Activated CD4-positive, alpha-beta T cell treated with anti-CD3 and anti-CD28 coated beads, Interleukin-2, amount 50 U/mL, for 48 hours (primary cell): ENCODE data around the gene DHRS2.
"Not testable (repeated sequence)": the region's sequence is repeated elsewhere in the genome, so short reads cannot be mapped to it uniquely, and the experiment has no call there.

Experiments
- DNase-seq, 2 experiments: peaks; one replicate each; pipeline ENCODE4 v3.0.0-alpha.2; 2020

DHRS2 gene

DNA sequence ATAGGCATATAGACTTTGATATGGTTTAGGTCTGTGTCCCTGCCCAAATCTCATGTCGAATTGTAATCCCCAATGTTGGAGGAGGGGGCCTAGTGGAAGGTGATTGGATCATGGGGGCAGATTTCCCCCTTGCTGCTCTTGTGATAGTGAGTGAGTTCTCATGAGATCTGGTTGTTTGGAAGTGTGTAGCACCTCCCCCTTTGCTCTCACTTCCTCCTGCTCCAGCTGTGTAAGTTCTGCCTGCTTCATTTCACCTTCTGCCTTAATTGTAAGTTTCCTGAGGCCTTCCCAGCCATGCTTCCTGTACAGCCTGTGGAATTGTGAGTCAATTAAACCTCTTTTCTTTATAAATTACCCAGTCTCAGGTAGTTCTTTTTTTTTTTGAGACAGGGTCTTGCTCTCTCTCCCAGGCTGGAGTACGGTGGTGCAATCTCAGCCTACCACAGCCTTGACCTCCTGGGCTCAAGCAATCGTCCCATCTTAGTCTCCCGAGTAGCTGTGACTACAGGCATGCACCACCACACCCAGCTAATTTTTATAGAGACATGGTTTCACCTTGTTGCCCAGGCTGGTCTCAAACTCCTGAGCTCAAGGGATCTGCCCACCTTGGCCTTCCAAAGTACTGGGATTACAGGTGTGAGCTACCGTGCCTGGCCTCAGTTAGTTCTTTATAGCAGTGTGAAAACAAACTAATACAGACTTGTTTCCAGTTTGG, 1.3 kb upstream of the DHRS2 start:
- not testable (repeated sequence) for DNase-seq

- not testable (repeated sequence) for DNase-seq
These were observed 1.1 kb downstream of the DHRS2 start for GRCh38 chr14:23637312-23637654.

- DNase-seq, result not testable (repeated sequence)
These were observed 1.7 kb downstream of the DHRS2 start for GRCh38 chr14:23637655-23638413.

DNA sequence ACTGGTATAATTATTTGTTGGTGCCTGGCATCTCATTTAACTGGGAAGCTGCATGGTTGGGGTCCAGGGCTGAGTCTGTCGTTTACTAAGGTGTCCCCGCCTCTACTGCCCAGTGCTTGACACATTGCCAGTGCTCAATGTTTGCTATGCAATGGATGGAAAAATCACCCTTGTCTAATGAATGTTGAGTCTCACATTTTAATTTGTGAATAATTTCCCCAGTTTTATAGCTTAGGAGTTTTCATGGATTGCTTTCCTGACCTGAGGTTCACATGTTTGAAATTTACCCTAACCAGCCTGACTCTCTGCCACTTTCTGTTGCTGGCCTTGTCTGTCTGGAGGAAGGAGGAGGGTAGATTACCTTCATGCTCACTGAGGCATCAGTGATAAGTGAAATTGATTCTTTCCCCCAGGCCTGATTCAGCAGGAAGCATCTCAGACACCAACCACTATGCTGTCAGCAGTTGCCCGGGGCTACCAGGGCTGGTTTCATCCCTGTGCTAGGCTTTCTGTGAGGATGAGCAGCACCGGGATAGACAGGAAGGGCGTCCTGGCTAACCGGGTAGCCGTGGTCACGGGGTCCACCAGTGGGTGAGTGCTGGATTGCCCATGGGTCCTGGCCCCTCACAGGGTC, 2.4 kb downstream of the DHRS2 start:
- no peak for DNase-seq

DNA sequence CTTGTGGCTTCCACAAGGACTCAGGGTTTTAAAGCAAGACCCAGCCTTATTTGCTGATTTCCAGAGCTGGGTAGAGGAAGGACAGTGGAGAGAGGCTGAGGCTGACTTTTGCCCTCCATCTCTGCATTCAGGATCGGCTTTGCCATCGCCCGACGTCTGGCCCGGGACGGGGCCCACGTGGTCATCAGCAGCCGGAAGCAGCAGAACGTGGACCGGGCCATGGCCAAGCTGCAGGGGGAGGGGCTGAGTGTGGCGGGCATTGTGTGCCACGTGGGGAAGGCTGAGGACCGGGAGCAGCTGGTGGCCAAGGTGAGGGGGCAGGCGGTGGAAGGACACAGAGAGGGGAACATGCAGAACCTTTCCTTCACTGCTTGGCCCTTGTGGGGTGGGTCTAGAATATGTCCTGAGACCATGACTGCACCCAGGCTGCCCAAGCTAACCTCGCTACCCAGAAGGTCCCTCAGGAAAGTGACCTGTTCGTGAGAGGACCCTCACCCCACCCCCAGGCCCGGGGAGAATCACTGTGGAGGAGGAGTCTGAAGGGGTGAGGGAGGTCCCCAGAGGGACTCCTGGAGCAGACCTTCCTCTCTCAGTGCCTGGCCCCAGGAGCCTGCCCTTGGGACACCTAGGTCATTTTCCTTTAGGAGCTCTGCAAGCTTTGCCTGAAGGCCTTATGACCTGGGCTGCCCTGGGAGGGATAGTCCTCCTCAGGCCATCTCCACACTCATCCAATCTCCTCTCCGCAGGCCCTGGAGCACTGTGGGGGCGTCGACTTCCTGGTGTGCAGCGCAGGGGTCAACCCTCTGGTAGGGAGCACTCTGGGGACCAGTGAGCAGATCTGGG, 3.1 kb downstream of the DHRS2 start:
- DNase-seq, result no peak

GRCh38 chr14:23639891-23640523, 3.8 kb downstream of the DHRS2 start:
- DNase-seq, result no peak

- DNase-seq, result no peak
These were observed 4.5 kb downstream of the DHRS2 start for GRCh38 chr14:23640524-23641141.

- DNase-seq, result no peak
These were observed 5.2 kb downstream of the DHRS2 start for GRCh38 chr14:23641180-23641914.

DNA sequence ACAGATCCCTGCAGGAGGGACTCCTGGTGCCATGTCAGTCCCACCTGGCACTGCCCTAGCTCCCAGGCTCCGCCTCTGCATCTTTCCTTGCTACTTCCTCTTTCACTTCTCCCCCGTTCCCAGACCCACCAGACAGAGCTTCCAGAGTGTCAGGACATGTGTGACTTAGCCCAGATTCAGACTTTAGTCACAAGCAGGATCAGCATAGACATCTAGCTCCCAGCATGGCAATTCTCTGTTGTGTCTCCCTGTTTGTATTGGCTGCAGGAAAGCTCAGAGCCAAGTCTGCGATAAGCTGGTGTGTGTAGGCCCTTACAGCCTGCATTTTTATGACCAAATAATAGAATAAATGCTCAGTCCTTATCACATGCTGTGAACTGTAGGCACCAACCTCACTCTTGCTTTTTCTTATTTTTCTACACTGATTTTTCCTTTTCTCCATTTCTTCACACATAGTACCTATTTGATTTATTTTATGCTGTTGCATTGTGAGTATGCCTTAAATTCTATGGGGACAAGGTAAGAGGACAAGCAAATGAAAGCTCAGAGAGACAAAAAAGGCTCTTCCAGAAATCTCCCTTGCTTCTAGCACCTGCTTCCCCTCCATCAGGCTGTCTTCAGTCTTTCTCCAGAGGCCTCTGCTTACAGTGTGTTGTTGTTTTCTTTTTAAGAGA, 5.9 kb downstream of the DHRS2 start:
- DNase-seq, result no peak

DNA sequence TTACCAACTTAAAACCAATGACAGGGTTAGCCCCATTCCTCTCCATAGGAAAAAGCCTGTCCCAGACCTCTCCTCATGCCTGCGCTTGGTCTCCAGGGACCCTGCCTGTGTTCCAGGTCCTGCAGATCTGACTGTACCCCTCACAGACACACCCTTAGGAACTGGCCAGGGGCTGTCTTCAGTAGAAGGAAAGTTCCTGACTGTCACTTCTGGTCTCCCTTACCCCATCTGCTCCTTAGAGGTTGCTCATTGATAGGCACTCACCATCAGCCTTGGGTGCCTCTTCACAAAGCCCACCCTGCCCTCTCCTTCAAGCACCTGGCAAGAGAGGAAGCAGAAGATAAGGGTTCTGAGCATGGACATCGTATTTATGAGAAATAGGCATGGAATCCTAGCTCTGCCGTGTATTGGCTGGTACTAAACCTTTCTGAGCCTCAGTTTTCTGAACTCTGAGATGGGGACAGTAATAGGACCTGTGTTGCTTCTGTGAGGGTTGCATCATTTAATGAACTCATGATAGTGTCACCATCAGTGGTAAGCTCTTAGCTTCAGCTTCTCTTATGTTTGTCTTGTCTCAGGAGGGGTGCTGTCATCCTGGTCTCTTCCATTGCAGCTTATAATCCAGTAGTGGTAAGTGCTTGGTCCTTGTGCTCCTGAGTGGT, 7.5 kb downstream of the DHRS2 start:
- no peak for DNase-seq

GRCh38 chr14:23644195-23644918, 8.2 kb downstream of the DHRS2 start:
- no peak for DNase-seq

- DNase-seq, result no peak
These were observed 8.8 kb downstream of the DHRS2 start for GRCh38 chr14:23644919-23645336.

DNA sequence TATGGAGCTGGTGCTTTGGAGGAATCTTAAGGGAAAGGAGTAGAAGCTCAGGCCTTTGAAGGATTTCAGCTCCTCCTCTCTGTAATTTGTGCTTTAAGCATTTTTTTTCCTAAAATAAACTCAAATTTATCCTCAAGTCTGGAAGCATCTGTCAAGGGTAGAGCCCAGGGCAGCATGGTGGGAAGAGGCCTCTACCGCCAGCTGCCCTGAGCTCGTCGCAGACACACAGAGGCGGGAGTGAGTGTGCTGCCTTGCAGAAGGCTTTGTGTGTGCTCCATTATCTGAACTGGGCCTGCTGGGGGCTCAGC, 9.3 kb downstream of the DHRS2 start:
- DNase-seq, result no peak

GRCh38 chr14:23645812-23646647, 9.9 kb downstream of the DHRS2 start:
- no peak for DNase-seq

DNA sequence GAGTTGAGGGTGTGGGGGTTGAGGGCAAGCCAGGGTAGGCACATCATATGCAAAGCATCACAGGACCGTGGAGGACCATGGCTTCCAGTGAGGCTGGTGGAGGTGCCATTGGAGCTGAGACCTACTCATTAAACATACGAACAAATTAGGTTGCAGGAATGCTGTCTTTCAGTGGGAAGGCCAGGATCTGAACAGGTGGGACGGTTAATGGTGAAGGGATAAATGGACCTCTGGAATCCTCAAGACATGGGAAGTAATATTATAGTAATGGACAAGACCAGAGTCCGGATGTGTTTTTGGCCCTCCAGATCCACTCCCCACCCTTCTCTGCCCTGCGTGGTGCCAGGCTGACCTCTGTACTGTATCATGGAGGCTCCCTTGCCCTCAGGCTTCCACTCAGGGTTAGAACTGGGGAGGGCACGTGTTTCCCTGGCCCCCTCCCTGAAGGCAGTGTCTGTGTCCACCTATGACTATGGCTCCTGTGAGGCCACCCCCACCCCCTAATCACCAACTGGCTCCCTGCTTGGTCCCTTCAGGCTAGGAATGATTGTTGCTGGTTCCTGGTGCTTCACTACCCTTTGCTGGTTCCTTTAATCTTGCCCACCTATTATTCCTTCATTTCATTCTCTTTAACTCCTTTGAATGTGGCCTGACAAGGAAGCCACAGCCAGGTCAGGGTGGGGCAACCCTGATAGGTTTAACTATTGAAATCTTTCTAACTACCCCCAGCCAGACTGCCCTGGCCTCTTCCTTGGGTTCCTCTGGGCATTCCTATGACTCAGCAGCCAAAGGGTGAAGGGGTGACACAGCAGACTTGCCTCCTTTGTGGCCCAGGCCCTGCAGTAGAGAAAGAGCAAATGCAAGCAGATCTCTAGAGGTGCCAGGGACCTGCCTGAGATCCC, 10.7 kb downstream of the DHRS2 start:
- no peak for DNase-seq

DNA sequence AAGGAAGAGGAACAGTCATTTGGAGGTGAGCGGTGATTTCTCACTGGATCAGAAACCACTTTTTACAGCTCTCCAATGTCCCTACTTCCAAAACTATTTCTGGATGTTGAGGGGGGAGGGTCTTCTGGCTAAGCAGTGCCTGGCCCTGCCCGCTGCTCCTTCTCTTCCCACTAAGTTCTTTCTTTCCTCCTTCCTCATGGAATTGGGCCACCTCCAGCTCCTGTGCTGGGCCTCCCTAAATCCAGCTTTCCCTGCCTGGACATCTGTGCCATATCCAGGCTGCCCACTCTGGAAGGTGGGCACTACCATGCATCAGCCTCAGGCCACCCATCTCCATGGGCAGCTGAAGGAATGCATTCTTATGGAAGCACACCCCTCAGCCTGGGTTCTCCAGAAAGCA, 11.5 kb downstream of the DHRS2 start:
- no peak for DNase-seq

- no peak for DNase-seq
These were observed 12.7 kb downstream of the DHRS2 start for GRCh38 chr14:23648764-23649460.
